Umbilical cord (tissue), 2 donors: Measurements from ENCODE around the gene MRPS24. TPM values are rescaled to one million over a fixed set of nuclear protein-coding genes. Genes with fewer than 3 reads are reported as not detected.
"Not testable (repeated sequence)": the region's sequence is repeated elsewhere in the genome, so short reads cannot be mapped to it uniquely, and the experiment has no call there.

Source experiments
- DNase-seq: peaks from one replicate; pipeline ENCODE4 v3.0.0-alpha.2; 2015; ENCODE audit warnings: low spot score
- total RNA-seq: library from RNA; depleted of rRNA; stranded (reverse); fragments of >200 nt; gene quantifications from one replicate; pipeline ENCODE4 v1.2.3, GENCODE V29; 2014; ENCODE audit warnings: low replicate concordance; ENCODE audit not compliant: insufficient read depth

MRPS24 gene
- 46.0 TPM for total RNA-seq

DNA sequence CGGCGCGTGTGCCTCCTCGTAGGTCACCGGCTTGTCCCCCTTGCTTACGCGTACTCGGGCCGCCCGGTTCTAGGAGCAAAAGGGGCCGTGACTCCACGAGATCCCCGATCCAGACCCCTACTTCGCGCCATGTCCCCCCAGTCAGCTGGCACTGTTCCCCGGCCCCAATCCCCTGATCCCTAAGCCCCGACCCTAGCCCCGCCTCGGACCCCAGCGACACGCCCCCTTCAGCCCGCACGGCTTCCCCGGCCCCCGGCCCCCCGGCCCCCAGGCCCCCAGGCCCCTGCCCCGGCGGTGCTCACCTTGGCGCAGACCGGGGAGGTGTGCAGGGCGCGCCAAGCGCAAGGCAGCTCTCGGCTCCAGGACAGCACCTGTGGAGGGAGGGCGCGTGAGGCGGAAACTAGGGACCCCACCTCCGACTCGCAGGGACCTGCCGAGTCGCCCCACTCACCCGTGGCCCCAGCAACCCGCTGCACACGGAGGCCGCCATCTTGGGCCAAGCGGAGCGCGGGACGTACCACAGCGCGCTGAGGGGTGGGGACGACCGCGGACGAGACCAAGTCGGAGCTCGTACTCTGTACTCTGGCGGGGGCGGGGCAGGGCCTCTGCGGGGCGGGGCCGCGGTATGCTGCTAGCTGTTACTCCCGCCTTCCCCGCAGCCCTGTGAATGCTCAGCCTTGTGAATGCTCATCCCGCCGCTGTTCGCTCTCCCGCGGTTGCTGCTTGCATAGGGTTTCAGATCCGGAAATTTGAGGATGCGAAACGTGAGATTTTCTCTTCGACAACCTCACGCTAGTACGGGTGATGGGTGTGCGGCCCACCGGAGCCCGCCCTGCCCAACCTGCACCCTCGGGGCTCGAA lies at the start of gene MRPS24:
TSS of gene MRPS24 (minus strand) at position 512 of the 861 bp plus-strand sequence. CDS start at position 490, 22 bp downstream.
- peak; percentile 97 for DNase-seq

DNA sequence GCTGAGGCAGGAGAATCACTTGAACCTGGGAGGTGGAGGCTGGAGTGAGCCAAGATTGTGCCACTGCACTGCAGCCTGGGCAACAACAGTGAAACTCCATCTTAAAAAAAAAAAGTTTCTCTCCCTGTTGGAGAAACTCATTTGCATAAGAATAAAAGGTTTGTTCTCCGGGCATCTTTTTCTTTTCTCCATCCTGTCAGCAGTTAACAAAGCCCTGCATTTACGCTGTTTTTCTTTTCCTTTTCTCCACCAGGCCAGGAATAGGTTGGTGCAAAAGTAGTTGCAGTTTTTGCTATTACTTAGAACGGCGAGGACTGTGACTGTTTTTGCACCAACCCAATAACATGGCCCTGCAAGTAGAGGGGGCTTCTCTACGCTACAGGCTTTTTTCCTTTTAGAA lies 46.6 kb upstream of the MRPS24 start:
- no peak for DNase-seq

DNA sequence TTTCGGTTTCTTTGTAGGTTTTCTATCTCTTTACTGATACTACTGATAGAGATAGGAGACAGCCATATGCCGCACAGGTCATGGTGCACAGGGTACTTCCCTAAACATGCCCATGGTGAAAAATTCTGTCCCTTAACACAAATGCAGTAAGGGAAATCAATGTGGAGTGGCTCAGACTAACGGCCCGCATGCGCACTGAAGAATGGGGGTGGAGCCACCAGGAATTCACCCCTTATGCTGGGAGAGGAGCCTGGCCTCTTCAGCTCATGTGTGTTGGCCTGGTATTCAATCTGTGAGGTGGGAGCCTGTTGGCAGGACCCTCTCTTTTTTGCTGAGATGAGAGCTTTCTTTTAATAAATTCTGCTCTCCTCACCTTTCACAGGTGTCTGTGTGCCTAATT lies 45.5 kb upstream of the MRPS24 start:
- no peak for DNase-seq

DNA sequence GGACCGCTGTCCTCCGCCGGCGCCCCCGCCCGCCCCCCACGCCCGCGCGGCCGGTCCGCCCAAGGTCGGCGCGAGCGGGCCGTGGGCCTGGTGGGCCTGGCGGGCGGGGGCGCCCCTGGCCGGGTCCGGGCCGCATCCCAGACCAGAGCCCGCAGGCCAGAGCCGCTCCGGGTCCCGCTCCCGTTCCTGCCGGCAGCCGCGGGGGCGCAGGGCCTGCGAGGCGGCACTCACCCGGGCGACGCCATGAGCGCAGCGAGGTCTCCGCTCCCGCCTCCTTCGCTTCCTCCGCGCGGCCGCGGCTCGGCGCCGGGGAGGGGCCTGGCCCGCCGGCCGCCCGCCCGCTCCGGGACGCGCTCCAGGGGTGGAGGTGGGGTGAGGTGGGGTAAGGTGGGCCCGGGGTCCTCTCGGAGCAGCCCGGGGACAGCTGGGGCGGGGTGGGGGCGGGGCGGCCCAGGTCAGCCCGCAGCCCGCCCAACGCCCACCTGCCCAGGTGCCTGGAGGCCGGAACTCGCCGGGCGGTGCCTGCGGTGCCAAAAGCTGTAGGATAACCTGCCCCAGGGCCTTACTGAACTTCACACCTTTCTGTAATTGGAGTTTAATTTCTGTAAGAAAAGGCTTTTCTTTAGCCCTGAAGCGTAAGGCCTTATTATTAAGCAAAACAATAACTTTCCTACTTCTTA lies 37.2 kb upstream of the MRPS24 start, which contains the start of gene URGCP:
TSS of gene URGCP (minus strand) at position 266 of the 680 bp plus-strand sequence. CDS start at position 245, 21 bp downstream.
- DNase-seq = peak; percentile 53

DNA sequence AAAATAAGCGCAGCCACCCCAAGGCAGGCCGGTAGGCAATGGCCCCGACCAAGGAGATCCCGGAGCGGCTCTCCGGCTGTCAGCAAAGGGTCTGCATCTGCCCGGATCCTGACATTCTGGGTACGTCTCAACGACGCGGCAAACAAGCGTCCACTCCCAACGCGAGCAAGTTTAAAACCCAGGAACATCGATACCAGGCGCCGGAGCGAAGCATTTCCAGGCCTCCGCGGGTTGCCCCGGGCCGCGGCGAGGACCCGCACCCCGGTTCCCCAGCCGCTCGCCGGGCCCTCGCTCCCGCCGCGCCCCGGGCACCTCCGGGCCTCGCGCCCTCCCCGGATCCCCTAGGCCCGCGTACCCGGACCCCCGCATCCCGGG lies 36.6 kb upstream of the MRPS24 start:
- DNase-seq = peak; percentile 44

DNA sequence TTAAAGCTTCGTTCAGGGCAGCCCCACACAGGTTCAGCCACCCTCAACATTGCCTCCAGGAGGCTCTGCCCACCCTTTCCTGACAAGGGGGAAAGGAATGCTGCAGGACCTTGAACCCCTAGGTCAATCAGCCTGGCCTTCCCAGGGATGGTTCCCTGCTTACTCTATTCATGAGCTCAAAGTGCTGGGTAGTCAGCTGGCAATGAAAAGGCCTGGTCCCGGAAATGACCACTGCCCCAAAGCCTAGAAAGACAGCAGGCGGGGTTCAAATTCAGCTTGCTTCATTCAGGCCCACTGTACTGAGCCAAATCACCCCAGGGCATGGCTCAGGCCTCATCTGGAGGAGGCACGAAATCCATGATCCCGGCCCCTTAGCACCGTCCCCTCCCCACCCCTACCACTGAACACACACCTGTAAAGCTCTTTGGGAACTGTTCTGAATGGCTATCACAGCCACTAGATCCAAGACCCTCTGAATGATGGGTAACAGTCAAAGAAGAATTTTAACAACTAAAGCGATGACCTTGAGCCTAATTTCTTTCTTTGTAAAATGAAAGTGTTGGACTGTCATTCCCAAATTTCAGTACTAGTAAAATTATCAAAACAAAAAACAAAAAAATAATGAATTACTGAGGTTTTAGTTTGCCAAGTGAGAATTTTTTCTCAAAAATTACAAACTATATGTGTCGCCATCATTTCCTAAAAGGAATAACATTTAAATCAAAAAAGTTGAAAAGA lies 36.1 kb upstream of the MRPS24 start:
- DNase-seq = no peak

DNA sequence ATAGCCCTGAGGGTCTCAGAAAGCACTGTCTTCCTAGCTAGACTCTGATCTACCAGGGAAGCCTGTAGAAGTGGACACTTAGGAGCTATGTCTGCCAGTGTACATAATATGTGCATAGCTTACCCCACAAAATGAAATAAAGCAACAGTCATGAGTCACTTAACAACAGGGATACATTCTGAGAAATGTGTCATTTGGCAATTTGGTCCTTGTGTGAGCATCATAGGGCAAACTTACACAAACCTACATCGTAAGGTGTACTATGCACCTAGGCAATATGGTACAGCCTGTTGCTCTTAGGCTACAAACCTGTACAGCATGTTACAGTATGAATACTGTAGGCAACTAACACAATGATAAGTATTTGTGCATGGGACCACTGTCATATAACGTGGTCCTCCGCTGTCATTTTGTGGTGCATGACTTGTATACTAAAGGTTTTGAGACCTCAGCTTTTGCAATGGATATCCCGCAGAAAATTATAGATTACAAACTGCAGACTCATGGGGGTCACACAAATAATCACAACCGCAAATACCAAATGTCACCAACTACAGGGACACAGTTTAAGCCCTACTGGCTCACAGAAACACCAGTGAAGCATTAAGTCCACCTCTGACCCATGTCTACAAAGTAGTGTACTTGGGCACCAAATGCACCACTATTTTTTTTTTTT lies 35.4 kb upstream of the MRPS24 start:
- DNase-seq = no peak

DNA sequence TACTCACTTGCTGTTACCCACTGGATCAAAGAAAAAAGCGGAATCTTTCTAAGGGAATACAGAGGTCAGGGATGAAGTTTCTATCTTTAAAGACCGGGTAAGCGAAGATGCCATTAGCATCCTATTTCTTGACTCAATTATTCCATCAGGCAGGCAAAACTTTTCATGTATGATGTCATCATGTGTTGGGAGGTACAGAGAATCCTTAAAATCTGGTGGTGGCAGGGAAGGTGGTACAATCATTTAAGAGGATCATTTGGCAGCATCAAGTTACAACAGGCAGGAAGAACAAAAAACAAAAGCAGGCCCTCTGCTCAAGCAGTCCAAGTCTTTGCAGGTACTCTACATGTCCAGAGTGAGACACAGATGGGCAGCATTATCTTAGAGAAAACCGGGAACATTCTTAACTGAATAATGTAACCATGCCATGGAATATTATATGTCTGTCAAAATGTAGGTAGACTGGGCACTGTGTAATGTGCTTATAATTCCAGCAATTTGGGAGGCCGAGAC lies 33.3 kb upstream of the MRPS24 start:
- DNase-seq = no peak

DNA sequence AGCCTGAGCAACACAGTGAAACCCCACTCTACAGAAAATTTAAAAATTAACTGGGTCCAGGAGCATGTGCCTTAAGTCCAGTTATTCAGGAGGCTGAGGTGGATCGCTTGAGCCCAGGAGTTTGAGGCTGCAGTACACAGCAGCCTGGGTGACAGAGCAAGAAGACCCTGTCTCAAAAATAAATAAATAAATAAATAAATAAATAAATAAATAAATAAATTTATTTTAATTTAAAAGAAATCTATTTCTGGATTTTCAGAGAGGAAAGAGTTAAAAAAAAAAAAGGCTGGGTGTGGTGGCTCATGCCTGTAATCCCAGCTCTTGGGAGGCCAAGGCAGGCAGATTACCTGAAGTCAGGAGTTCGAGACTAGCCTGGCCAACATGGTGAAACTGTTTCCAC lies 29.3 kb upstream of the MRPS24 start:
- not testable (repeated sequence) for DNase-seq

DNA sequence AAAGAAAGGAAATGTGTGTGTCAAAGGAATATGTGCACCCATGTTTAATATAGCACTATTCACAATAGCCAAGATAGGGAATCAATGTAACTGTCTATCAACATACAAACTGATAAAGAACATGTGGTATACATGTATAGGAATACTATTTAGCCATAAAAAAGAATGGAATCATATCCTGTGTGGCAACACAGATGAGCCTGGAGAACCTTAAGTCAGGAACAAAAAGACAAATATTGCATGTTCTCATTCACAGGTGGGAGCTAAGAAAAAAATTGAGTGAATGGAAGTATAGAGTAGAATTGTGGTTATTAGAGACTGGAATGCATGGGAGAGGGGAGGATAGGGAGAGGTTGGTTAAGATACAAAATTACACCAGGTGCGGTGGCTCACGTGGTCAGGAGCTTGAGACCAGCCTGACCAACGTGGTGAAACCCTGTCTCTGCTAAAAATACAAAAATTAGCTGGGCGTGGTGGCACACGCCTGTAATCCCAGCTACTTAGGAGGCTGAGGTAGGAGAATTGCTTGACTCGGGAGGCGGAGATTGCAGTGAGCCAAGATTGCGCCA lies 26.6 kb upstream of the MRPS24 start:
- no peak for DNase-seq

DNA sequence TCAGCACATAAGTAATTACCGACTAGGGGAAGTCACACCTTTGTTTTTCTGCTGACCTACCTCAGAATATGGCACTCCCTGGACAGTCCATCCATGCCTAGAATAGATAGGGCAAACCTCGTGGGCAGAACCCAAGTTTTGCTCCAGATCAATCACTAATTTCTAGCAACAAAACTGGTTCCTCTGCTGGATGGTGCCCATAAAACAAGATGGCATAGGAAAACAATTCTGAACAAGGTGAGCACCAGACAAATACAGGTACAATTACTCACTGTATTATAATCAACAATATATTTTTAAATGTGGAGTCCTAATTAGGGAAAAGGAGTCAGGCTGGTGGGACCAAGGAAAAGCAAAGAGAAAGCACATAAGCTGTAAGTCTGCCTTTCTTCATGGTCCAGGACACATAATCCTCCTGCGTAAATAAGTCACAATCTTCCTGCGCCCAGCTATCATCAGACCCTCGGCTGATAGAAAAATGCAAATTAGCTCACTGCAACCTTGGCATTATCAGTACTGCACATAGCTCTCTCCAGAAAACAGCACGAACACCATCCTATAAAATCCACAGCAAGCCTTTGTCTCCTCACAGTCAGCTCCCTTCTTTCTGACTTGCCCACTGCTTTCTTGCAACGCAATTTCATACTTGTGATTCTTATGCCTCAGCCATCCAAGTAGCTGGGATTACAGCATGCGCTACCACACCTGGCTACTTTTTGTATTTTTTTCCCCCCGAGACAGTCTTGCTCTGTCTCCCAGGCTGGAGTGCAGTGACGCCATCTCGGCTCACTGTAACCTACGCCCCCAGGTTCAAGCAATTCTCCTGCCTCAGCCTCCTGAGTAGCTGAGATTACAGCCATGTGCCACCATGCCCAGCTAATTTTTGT lies 22.0 kb upstream of the MRPS24 start:
- peak; percentile 17 for DNase-seq

DNA sequence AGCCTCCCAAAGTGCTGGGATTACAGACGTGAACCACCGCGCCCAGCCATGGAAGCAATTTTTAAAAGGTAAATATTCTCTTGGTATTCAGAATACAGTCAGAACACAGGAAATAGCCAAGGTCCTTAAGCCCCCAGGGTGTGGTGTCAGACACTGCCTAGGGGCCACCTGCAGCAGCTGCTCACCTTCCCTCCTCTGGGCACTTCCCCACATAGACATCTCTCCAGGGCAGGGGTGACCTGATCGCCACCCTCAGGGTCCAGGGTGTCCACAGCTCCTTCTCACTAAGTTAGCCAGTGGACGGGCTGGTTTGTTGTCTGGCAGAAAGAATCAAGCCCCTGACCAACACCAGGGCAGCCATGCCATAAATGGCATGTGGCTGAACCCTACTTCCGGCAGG lies 21.2 kb upstream of the MRPS24 start:
- no peak for DNase-seq

DNA sequence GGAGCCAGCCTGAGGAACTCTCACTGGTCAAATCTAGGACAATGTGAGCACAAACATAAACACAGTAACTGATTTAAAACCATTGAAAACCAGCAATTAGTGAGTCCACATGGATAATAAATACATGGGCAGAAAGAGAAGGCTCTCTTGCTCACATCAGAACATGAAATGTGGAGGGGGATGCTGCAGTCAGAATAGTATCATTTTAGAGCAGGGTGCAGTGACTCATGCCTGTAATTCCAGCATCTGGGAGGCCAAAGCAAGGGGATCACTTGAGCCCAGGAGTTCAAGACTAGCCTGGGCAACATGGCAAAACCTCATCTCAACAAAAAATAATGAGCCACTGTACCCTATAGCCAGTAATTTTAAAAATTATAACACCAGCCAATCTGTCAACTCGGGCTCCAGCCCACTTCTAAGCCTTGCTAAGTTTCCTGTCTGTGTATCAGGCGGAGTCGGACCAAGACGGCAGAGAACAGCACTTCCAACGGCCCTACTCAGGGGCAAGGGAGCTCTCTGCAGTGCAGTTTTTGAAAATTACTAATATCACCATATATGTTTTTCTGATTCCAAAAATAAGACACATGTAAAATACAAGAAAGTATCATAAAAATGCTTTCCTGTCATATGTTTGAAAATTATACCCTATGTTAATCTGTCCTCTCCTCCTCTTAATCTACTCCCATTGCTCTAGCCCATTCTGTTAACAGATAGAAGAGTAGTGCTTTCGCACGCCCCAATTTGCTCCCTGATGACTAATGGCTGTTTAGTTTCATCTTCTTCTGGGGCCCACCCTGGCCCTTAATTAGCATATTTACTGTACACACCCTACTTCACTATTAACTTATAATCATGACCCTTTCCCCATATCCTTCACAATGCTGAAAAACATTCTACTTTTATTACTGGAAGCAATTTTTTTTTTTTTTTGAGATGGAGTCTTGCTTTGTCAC lies 20.0 kb upstream of the MRPS24 start:
- peak; percentile 49 for DNase-seq

DNA sequence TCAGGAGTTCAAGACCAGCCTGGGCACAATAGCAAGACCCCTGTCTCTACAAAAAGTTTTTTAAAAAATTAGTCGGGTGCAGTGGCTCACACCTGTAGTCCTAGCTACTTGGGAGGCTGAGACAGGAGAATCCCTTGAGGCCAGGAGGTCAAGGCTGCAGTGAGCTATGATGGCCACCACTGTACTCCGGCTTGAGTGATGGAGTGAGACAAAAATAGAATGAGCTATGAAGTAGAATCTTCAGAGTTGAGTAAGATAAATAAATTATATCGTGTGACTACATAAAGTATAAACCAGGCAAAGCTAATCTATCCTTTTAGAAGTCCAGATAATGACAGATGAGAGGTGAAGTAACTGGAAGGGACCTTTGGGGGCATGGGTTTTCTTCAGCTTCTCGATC lies 15.3 kb upstream of the MRPS24 start:
- no peak for DNase-seq

DNA sequence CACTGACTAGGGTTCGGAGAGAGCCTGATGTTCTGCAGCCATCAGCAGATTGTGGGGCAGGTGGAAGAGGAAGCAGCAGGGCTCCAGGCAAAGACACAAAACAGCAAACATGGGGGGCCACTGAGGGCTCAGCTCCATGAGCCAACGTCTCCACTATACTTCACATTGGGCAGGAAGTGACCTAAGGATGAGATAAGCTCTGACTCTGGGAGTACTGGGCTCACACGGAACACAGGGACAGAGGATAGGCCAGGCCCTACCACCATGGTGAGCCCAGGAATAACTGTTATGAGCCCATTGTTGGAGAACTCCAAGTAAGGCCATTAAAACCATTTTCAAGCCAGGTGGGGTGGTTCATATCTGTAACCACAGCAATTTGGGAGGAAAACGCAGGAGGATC lies 14.9 kb upstream of the MRPS24 start:
- no peak for DNase-seq

DNA sequence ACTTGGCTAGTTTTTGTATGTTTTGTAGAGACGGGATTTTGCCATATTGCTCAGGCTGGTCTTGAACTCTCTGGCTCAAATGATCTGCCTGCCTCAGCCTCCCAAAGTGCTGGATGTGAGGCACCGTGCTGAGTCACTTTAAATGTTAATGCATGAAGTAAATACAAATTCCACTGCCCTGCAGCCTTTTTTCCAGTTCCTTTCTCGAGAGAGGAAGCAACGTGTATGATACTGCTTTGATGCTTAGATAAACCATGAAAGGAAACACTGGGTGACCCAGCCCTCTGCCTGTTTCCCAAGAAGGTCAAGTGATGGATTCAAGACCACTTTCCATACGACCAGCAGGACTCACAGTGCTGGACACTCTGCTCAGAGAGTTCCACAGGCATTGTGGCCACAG lies 11.3 kb upstream of the MRPS24 start:
- no peak for DNase-seq

DNA sequence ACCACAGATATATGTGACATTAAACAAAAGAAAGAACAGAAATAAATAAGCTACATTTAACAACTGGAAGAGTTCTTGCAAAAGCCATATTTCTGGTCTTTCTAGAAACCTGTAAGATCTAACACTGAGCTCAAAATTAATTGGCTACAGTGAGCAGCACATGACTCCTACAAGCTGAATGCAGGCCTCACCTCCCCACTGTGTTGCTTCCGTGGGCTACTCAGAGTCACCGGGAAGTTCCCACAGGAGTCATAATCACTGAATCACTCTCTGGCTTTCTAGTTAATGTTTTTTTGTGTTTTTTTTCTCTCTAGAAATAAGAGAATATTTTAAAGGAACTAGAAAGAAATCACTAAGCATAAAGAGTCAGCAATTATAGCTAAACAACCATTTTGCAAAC lies 10.2 kb upstream of the MRPS24 start:
- no peak for DNase-seq

DNA sequence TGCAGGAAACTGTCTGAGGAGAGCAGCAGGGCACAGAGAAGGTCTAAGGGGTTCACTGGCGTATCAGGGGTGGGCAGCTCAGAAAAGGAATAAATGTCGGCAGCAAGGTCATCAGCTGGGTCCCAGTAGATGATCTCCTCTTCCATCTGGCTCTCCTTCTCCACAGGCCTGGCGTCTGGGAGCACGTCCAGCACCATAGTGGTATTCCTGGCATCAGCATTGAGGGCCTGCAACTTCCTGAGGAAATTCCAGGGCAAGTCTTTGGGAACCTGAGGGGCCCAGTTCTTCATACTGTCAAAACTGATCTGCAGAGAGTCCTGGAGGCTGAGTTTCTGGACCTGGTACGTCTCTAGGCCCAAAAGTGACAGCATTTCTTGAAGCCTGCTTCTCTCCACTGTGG lies 9.6 kb upstream of the MRPS24 start:
- DNase-seq = no peak
